ENCODE results near the gene DTYMK. TPM values are rescaled to one million over a fixed set of nuclear protein-coding genes. Genes with fewer than 3 reads are reported as not detected.

Gene DTYMK
- total and polyA plus RNA-seq, 2 experiments from 2014 or later = 47.7 to 72.7 TPM

DNA sequence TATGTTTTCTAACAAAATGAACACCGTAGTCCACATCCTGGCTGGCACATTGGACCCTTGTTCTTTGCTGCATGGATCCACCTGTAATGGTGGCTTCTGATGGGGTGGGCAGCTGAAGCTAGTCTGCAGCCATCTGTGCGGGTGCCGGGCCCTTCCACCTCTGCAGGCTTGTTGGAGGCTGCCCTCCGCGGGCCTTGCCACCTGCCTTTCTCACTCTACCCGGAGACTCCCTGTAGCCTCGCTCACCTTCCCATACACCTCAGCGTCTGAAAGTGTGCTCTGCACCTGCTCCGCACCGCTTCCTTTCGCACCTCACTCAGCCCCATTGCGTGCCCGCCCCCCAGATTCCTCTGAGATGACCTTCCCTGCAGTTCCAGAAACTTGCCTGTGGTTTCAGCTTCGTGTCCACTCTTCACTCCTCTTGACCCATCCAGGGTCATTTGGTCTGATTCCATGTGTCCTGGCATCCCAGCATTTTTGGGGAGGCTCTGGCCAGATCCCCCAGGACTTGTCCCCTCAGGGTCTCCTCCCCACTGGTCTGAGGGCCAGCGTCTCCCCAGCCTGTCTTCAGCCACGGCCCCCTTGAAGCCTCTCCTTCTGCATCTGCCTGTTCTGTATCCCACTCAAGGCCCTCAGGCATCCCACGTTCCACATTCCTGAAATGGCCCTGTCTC lies 31.0 kb downstream of the DTYMK start:
- peaks cover 28% of the 10 kb centered on the region for H3K36me3 ChIP-seq

DNA sequence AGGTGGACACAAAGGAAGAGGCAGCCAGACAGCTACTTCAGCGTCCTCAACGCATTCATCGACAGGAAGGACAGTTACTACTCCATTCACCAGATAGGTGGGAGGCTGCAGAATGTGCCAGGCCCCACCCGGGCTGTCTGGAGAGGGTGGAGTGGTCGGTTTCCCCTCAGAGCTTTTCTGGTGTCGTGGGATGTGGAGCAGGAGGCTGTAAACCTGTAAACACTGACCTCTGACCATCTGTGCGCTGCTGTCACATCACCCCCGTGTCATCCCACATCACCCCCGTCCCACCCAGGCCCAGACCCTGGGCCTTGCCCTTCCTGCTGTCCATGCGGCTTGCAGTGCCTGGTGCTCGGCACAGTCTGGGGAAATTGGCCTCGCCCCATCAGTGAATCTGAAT lies 32.1 kb downstream of the DTYMK start:
- Histone ChIP-seq H3K9me3 (ENCODE audit: low read depth) (no peaks in the 10 kb centered on the region), H3K4me3 (no peak overlapping the region), H3K4me1 (ENCODE audit: low read depth) (no peaks in the 10 kb centered on the region), H3K36me3 (peaks cover 28% of the 10 kb centered on the region), H3K27me3 (no peaks in the 10 kb centered on the region), H3K27ac (no peak overlapping the region)
- no peak for DNase-seq (ENCODE audit: low read depth in 1 of 2, low spot score in 1 of 2)
- TF ChIP-seq, protein P1, sequence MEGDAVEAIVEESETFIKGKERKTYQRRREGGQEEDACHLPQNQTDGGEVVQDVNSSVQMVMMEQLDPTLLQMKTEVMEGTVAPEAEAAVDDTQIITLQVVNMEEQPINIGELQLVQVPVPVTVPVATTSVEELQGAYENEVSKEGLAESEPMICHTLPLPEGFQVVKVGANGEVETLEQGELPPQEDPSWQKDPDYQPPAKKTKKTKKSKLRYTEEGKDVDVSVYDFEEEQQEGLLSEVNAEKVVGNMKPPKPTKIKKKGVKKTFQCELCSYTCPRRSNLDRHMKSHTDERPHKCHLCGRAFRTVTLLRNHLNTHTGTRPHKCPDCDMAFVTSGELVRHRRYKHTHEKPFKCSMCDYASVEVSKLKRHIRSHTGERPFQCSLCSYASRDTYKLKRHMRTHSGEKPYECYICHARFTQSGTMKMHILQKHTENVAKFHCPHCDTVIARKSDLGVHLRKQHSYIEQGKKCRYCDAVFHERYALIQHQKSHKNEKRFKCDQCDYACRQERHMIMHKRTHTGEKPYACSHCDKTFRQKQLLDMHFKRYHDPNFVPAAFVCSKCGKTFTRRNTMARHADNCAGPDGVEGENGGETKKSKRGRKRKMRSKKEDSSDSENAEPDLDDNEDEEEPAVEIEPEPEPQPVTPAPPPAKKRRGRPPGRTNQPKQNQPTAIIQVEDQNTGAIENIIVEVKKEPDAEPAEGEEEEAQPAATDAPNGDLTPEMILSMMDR (IDR thresholded peaks at IDR 0.05; ENCODE audit: low read depth, low read length) = no peak

More for the DNA sequence above, 31.0 kb downstream of the DTYMK start:
- TF ChIP-seq, protein P1 (IDR thresholded peaks at IDR 0.05; ENCODE audit: low read depth, low read length) = no peak
- no peak for DNase-seq (ENCODE audit: low read depth in 1 of 2, low spot score in 1 of 2)
- Histone ChIP-seq H3K4me1 (ENCODE audit: low read depth) (no peaks in the 10 kb centered on the region), H3K9me3 (ENCODE audit: low read depth) (no peaks in the 10 kb centered on the region), H3K4me3 (no peak overlapping the region), H3K27me3 (no peaks in the 10 kb centered on the region), H3K27ac (no peak overlapping the region)

DNA sequence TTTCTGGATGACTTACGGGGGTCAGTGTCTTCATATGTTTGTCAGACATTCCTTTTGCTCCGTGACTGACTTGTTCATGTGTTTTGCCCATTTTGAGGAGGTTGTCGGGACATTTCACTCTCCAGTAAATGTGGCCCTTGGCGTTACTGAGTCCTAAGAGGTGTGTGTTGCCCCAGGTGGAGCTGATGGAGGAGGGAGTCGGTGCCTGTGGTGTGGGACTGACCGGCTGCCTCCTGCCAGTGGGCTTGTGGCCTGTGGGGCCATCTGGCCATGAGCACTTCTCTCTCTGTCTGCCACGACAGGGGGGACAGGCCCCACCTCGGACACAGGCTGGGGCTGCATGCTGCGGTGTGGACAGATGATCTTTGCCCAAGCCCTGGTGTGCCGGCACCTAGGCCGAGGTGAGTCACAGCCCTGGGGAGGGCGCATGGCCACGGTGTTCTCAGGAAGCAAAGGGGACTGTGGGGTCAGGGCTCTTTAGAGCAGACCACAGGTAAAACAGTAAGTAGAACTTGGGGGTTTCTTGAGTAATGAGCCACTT lies 33.3 kb downstream of the DTYMK start:
- Histone ChIP-seq H3K27ac (no peak overlapping the region), H3K4me3 (no peak overlapping the region), H3K4me1 (ENCODE audit: low read depth) (no peaks in the 10 kb centered on the region), H3K36me3 (peaks cover 28% of the 10 kb centered on the region), H3K27me3 (no peaks in the 10 kb centered on the region), H3K9me3 (ENCODE audit: low read depth) (no peaks in the 10 kb centered on the region)
- no peak for DNase-seq (ENCODE audit: low read depth in 1 of 2, low spot score in 1 of 2)
- TF ChIP-seq, protein P1 (IDR thresholded peaks at IDR 0.05; ENCODE audit: low read depth, low read length) = no peak

DNA sequence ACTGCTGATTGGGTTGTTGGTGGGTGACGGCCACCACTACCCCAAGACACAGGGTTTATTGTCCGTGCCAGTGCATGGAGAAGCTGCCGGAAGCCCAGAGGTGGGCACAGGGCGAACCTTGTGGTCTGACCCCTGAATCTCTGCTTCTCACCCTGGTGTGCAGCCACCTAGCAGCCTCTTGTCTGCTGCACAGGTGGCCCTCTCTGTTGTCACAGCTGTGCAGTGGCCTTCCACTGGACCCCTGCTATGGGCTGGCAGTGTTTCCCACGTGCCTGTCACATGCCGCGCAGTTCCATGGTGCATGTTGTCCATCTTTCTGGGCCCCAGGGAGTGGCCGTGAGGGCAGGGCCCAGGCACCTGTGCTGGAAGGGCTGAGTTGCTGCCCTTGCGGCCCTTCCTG lies 33.9 kb downstream of the DTYMK start:
- no peaks in the 10 kb centered on the region for H3K4me1 ChIP-seq (ENCODE audit: low read depth)
- TF ChIP-seq, protein P1 (IDR thresholded peaks at IDR 0.05; ENCODE audit: low read depth, low read length) = no peak
- peaks cover 28% of the 10 kb centered on the region for H3K36me3 ChIP-seq
- no peak overlapping the region for H3K27ac ChIP-seq
- H3K4me3 ChIP-seq = no peak overlapping the region
- no peak for DNase-seq (ENCODE audit: low read depth in 1 of 2, low spot score in 1 of 2)
- no peaks in the 10 kb centered on the region for H3K27me3 ChIP-seq
- no peaks in the 10 kb centered on the region for H3K9me3 ChIP-seq (ENCODE audit: low read depth)

DNA sequence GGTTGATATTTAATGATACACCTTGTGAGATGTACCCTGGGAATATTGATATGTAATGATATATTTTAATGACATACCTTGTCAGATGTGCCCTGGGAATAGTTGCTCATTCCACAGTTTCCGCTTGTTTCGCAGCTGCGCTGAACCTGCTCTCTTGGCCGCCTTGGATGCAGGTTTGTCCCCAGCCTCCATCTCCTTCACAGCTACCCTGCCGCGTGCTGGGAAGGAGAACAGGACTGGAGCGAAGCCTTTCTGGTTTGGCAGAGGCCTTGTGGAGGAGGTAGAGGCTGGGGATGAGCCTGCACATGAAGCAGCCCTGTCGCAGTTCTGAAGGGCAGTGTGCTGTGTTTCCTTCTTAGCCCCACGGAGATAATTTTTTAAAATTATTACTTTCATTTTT lies 34.5 kb downstream of the DTYMK start:
- TF ChIP-seq, protein P1 (IDR thresholded peaks at IDR 0.05; ENCODE audit: low read depth, low read length) = no peak
- no peaks in the 10 kb centered on the region for H3K4me1 ChIP-seq (ENCODE audit: low read depth)
- H3K9me3 ChIP-seq (ENCODE audit: low read depth) = no peaks in the 10 kb centered on the region
- no peak for DNase-seq (ENCODE audit: low read depth in 1 of 2, low spot score in 1 of 2)
- no peak overlapping the region for H3K4me3 ChIP-seq
- peaks cover 28% of the 10 kb centered on the region for H3K36me3 ChIP-seq
- H3K27me3 ChIP-seq = no peaks in the 10 kb centered on the region
- no peak overlapping the region for H3K27ac ChIP-seq
